ENCODE measurements around the gene S1PR4. TPM values are rescaled to one million over a fixed set of nuclear protein-coding genes. Genes with fewer than 3 reads are reported as not detected.

S1PR4 gene
- total RNA-seq, 2 donors from 2014 or later, result not detected

GRCh38 chr19:3196064-3196932 lies 17.7 kb downstream of the S1PR4 start:
- H3K9me3 ChIP-seq (ENCODE audit: control insufficient read depth, low read length), result no peaks in the 10 kb centered on the region
- no peak overlapping the region for H3K27ac ChIP-seq (ENCODE audit: low read depth, low read length)
- peaks cover 23% of the 10 kb centered on the region for H3K36me3 Mint-ChIP-seq (ENCODE audit: low read depth)
- no peak for DNase-seq
- no peak overlapping the region for H3K4me3 ChIP-seq (ENCODE audit: low read length)
- H3K36me3 ChIP-seq (ENCODE audit: control insufficient read depth, insufficient read depth, low read length), result peaks cover 7% of the 10 kb centered on the region
- H3K9ac ChIP-seq (ENCODE audit: extremely low read depth, low read length, poor library complexity, severe bottlenecking), result no peak overlapping the region
- H3K27ac Mint-ChIP-seq, result no peak overlapping the region
- no peaks in the 10 kb centered on the region for H3K4me1 ChIP-seq (ENCODE audit: control insufficient read depth, insufficient read depth, low read length)
- no peaks in the 10 kb centered on the region for H3K4me1 Mint-ChIP-seq
- TF ChIP-seq CTCF (conservative IDR thresholded peaks at IDR 0.05), result no peak
- no peaks in the 10 kb centered on the region for H3K27me3 Mint-ChIP-seq (ENCODE audit: insufficient read depth)
- H3K4me3 Mint-ChIP-seq, result no peak overlapping the region
- WGBS, 2 experiments (ENCODE audit: insufficient coverage in 1 of 2, insufficient read length in 1 of 2), result 94 to 97% methylated on average over 31 to 42 of the region's 42 CpGs
- H3K27me3 ChIP-seq (ENCODE audit: control insufficient read depth, insufficient read depth, low read length, poor library complexity, severe bottlenecking), result no peaks in the 10 kb centered on the region
- H3K9me3 Mint-ChIP-seq, result no peaks in the 10 kb centered on the region

- H3K4me1 Mint-ChIP-seq, result no peaks in the 10 kb centered on the region
- Histone ChIP-seq H3K27me3 (ENCODE audit: control insufficient read depth, insufficient read depth, low read length, poor library complexity, severe bottlenecking) (no peaks in the 10 kb centered on the region), H3K4me1 (ENCODE audit: control insufficient read depth, insufficient read depth, low read length) (no peaks in the 10 kb centered on the region), H3K36me3 (ENCODE audit: control insufficient read depth, insufficient read depth, low read length) (peaks cover 7% of the 10 kb centered on the region), H3K27ac (ENCODE audit: low read depth, low read length) (no peak overlapping the region), H3K9ac (ENCODE audit: extremely low read depth, low read length, poor library complexity, severe bottlenecking) (no peak overlapping the region), H3K4me3 (ENCODE audit: low read length) (no peak overlapping the region), H3K9me3 (ENCODE audit: control insufficient read depth, low read length) (no peaks in the 10 kb centered on the region)
- DNase-seq, result no peak
- no peaks in the 10 kb centered on the region for H3K27me3 Mint-ChIP-seq (ENCODE audit: insufficient read depth)
- H3K9me3 Mint-ChIP-seq, result no peaks in the 10 kb centered on the region
- no peak overlapping the region for H3K27ac Mint-ChIP-seq
- no peak for TF ChIP-seq CTCF (conservative IDR thresholded peaks at IDR 0.05)
- 90 to 91% methylated on average over 11 to 14 of the region's 14 CpGs for WGBS, 2 experiments (ENCODE audit: insufficient coverage in 1 of 2, insufficient read length in 1 of 2)
- H3K4me3 Mint-ChIP-seq, result no peak overlapping the region
- H3K36me3 Mint-ChIP-seq (ENCODE audit: low read depth), result peaks cover 24% of the 10 kb centered on the region
Observed at GRCh38 chr19:3196933-3197205, 18.3 kb downstream of the S1PR4 start.

GRCh38 chr19:3198901-3199700 lies 20.5 kb downstream of the S1PR4 start:
- no peak for TF ChIP-seq CTCF (conservative IDR thresholded peaks at IDR 0.05)
- no peak overlapping the region for H3K9ac ChIP-seq (ENCODE audit: extremely low read depth, low read length, poor library complexity, severe bottlenecking)
- no peaks in the 10 kb centered on the region for H3K4me1 Mint-ChIP-seq
- DNase-seq, result no peak
- H3K9me3 Mint-ChIP-seq, result no peaks in the 10 kb centered on the region
- no peak overlapping the region for H3K27ac Mint-ChIP-seq
- no peaks in the 10 kb centered on the region for H3K9me3 ChIP-seq (ENCODE audit: control insufficient read depth, low read length)
- 96 to 97% methylated on average over 35 to 42 of the region's 43 CpGs for WGBS, 2 experiments (ENCODE audit: insufficient coverage in 1 of 2, insufficient read length in 1 of 2)
- H3K27ac ChIP-seq (ENCODE audit: low read depth, low read length), result no peak overlapping the region
- H3K4me3 Mint-ChIP-seq, result no peak overlapping the region
- peaks cover 24% of the 10 kb centered on the region for H3K36me3 Mint-ChIP-seq (ENCODE audit: low read depth)
- H3K4me3 ChIP-seq (ENCODE audit: low read length), result no peak overlapping the region
- H3K36me3 ChIP-seq (ENCODE audit: control insufficient read depth, insufficient read depth, low read length), result peaks cover 7% of the 10 kb centered on the region
- H3K27me3 Mint-ChIP-seq (ENCODE audit: insufficient read depth), result no peaks in the 10 kb centered on the region
- H3K27me3 ChIP-seq (ENCODE audit: control insufficient read depth, insufficient read depth, low read length, poor library complexity, severe bottlenecking), result no peaks in the 10 kb centered on the region
- H3K4me1 ChIP-seq (ENCODE audit: control insufficient read depth, insufficient read depth, low read length), result no peaks in the 10 kb centered on the region

Data from endodermal cell (in vitro differentiated cells).